Measurements from ENCODE around the gene SIAH3.

The SIAH3 gene

DNA sequence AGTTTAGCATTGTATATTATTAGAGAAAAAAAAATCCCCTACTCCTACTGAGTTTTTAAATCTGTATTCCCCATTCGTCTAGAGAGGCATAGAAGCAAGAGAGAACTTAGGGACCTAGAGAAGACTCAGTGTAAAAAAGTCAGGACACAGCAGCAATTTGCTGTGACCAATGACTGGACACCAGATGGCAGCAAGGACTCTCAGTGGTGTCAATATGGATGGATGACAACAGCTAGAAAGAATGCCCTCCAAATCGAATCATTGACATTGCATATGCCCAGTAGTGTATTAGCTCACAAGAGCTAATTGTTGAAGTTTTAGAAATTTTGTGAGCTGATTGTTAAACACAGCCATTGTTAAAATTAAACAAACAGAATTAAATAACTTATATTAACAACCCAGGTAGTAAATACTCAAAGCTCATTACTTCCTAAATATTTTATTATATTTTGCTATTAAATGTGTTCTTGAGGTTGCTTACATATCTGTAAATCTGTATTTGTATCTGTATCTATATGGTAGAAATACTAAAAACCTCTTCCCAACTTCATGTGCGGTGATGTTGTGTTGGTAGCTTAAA, 43.9 kb downstream of the SIAH3 start:
- Histone ChIP-seq H3K4me1 (ENCODE audit: control insufficient read depth, insufficient read depth, low read length, unreplicated experiment) (no peaks in the 10 kb centered on the region), H3K27ac (ENCODE audit: low read depth, low read length) (no peak overlapping the region)

DNA sequence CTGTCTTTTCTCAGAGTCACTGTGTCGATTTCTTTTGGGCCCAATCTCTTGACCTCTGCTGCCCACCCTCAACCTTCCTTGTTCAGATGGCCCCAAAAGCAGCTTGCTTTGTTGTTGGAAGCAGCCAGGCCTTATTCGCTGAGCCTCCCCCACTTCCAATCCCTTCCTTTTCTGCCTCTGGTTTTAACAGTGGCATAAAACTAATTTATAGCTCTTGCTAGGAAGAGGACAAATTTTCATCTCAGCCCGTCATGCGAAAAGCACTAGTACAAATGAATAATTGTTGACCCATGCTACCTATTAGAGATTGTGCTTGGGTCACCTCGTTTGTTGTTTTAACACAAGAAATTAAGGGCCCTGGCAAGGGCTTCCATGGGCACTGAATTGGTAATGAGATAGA, 51.1 kb downstream of the SIAH3 start:
- Histone ChIP-seq H3K4me3 (ENCODE audit: low read depth, low read length) (no peak overlapping the region), H3K27me3 (ENCODE audit: insufficient read depth, low read length) (peaks cover 62% of the 10 kb centered on the region), H2AFZ (ENCODE audit: low read length, unreplicated experiment) (no peak overlapping the region), H3K36me3 (ENCODE audit: insufficient read depth, low read length) (no peaks in the 10 kb centered on the region), H3K4me1 (ENCODE audit: control insufficient read depth, insufficient read depth, low read length, unreplicated experiment) (no peaks in the 10 kb centered on the region), H3K27ac (ENCODE audit: low read depth, low read length) (no peak overlapping the region), H3K79me2 (ENCODE audit: control insufficient read depth, insufficient read depth, low read length, unreplicated experiment) (no peaks in the 10 kb centered on the region)

More for the DNA sequence above, 43.9 kb downstream of the SIAH3 start:
- Histone ChIP-seq H2AFZ (ENCODE audit: low read length, unreplicated experiment) (no peak overlapping the region), H3K27me3 (ENCODE audit: insufficient read depth, low read length) (peaks cover 29% of the 10 kb centered on the region), H3K36me3 (ENCODE audit: insufficient read depth, low read length) (no peaks in the 10 kb centered on the region), H3K4me3 (ENCODE audit: low read depth, low read length) (no peak overlapping the region), H3K79me2 (ENCODE audit: control insufficient read depth, insufficient read depth, low read length, unreplicated experiment) (no peaks in the 10 kb centered on the region)

DNA sequence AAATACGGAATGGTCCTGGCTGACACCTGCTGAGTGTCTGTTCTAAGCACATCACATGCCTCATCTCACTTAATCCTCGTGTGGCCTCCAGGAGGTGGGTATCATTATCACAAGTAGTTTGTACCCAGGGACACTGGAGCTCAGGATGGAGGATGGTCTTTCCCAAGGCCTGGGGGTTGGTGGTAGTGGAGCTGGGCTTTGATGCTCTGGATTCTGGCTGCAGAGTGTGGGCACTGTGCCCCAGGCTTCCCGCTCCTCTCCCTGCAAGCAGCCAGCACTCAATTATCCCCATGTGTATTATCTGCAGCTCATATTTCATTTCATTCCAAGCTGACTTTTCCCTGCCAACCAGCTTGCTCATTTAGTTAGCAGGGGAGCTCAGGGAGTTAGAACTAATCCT, 52.1 kb downstream of the SIAH3 start:
- Histone ChIP-seq H3K4me1 (ENCODE audit: control insufficient read depth, insufficient read depth, low read length, unreplicated experiment) (no peaks in the 10 kb centered on the region), H3K79me2 (ENCODE audit: control insufficient read depth, insufficient read depth, low read length, unreplicated experiment) (no peaks in the 10 kb centered on the region), H3K4me3 (ENCODE audit: low read depth, low read length) (no peak overlapping the region), H3K27me3 (ENCODE audit: insufficient read depth, low read length) (peaks cover 60% of the 10 kb centered on the region), H3K27ac (ENCODE audit: low read depth, low read length) (no peak overlapping the region), H2AFZ (ENCODE audit: low read length, unreplicated experiment) (no peak overlapping the region), H3K36me3 (ENCODE audit: insufficient read depth, low read length) (no peaks in the 10 kb centered on the region)

DNA sequence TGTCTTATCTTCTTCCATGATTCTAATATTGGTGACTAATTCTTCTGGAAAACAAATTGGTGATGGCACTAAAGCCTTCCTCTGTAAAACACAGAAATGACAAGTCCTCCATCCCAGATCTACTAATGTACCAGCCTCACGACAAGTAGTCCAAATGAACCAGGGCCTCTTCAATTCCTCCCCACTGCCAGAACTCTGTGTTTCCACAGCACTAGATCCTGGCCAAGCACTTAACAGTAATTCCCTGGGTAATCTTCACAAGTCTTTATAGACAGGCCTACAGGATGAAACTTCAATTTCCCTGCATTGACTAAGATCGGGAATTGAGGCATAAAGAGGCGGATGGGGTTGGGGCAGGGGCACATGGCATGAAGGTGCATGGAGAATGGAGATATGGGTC, 52.7 kb downstream of the SIAH3 start:
- H3K36me3 ChIP-seq (ENCODE audit: insufficient read depth, low read length) = no peaks in the 10 kb centered on the region
- H3K4me3 ChIP-seq (ENCODE audit: low read depth, low read length) = no peak overlapping the region
- no peaks in the 10 kb centered on the region for H3K4me1 ChIP-seq (ENCODE audit: control insufficient read depth, insufficient read depth, low read length, unreplicated experiment)
- H3K79me2 ChIP-seq (ENCODE audit: control insufficient read depth, insufficient read depth, low read length, unreplicated experiment) = no peaks in the 10 kb centered on the region
- H3K27ac ChIP-seq (ENCODE audit: low read depth, low read length) = no peak overlapping the region
- peaks cover 60% of the 10 kb centered on the region for H3K27me3 ChIP-seq (ENCODE audit: insufficient read depth, low read length)
- no peak overlapping the region for H2AFZ ChIP-seq (ENCODE audit: low read length, unreplicated experiment)

DNA sequence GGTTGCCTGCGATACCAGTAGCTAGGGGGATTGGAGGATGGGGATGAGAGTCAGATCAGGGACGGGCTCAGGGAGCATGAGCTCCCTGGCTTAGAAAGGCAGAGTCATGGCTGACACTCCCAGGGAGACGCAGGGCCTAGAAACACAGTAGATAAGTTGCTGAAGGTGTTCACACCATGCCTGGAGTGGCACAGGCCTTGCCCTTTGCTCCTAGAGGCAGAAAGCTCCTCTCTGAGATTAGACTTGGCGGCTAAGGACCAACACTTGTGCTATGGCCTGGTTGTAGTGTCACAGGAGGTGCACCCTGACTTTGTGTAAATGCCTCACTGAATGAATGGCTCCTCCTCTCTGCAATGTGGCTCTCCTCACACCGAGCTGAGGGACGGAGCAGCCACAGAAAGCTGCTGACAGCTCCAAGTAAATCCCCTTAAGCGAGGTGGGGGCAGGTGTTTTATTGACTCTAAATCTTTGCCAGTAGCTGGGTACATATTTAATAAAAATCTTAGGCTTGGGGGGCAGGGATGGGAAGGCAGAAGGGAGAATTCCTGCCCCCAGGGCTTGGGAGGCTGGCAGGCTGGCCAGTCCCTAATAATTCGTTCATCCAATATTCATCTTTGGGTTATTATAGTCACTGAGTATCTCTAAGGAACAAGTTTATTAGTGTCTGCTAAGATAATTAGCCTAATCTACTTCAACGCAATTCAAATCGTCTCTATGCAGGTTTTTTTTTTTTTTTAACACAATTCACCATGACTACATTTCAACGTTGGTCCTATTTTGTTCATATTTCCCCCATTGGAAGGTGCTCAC, 54.9 kb downstream of the SIAH3 start:
- Histone ChIP-seq H3K27me3 (ENCODE audit: insufficient read depth, low read length) (peaks cover 72% of the 10 kb centered on the region), H3K27ac (ENCODE audit: low read depth, low read length) (no peak overlapping the region), H3K79me2 (ENCODE audit: control insufficient read depth, insufficient read depth, low read length, unreplicated experiment) (no peaks in the 10 kb centered on the region), H2AFZ (ENCODE audit: low read length, unreplicated experiment) (no peak overlapping the region), H3K4me3 (ENCODE audit: low read depth, low read length) (no peak overlapping the region), H3K4me1 (ENCODE audit: control insufficient read depth, insufficient read depth, low read length, unreplicated experiment) (no peaks in the 10 kb centered on the region), H3K36me3 (ENCODE audit: insufficient read depth, low read length) (no peaks in the 10 kb centered on the region)

DNA sequence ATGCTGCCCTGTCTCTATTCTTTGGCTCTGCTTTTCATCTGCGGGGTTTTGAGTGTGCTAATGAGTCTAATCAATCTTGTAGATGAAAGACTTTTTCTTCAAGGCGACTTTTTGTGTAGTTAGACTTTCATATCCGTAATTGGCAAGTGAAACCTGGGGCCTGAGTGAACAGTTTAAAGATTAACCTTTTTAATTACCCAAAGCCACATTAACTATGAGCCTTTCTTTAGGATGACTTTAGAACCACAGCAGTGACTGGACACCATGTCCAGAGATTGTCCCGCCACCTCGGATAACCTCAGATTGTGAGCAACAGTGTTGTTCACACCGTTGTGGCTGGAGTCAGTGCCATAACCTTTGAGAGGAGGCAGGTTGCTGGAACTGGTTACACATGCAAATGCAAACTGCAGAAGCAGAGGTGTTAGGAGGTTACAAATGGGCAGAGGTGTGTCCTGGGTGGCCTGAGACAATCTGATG, 58.7 kb downstream of the SIAH3 start:
- Histone ChIP-seq H3K4me3 (ENCODE audit: low read depth, low read length) (no peak overlapping the region), H3K4me1 (ENCODE audit: control insufficient read depth, insufficient read depth, low read length, unreplicated experiment) (no peaks in the 10 kb centered on the region), H3K36me3 (ENCODE audit: insufficient read depth, low read length) (no peaks in the 10 kb centered on the region), H3K27me3 (ENCODE audit: insufficient read depth, low read length) (peaks cover 81% of the 10 kb centered on the region), H2AFZ (ENCODE audit: low read length, unreplicated experiment) (no peak overlapping the region), H3K79me2 (ENCODE audit: control insufficient read depth, insufficient read depth, low read length, unreplicated experiment) (no peaks in the 10 kb centered on the region), H3K27ac (ENCODE audit: low read depth, low read length) (no peak overlapping the region)

DNA sequence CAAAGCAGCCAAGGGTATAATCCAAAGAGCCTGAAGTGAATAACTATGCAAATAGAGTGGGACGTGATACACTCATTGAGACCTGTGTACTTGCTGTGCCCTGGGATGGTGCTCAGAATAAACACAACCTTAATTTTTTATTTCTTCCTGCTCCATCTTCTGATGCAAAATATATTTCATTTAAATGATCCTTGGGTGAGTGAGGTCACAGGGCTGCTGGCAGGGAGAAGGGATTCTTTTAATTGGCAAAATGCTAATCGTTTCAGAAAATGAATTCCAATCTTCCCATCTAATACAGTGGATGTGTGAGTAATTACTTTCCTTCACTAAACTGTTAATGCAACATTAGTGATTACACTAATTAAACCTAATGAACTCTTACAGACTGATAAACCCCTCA, 63.5 kb downstream of the SIAH3 start:
- no peaks in the 10 kb centered on the region for H3K4me1 ChIP-seq (ENCODE audit: control insufficient read depth, insufficient read depth, low read length, unreplicated experiment)
- H3K4me3 ChIP-seq (ENCODE audit: low read depth, low read length) = no peak overlapping the region
- no peaks in the 10 kb centered on the region for H3K36me3 ChIP-seq (ENCODE audit: insufficient read depth, low read length)
- H3K27ac ChIP-seq (ENCODE audit: low read depth, low read length) = no peak overlapping the region
- peaks cover 58% of the 10 kb centered on the region for H3K27me3 ChIP-seq (ENCODE audit: insufficient read depth, low read length)
- H2AFZ ChIP-seq (ENCODE audit: low read length, unreplicated experiment) = no peak overlapping the region
- no peaks in the 10 kb centered on the region for H3K79me2 ChIP-seq (ENCODE audit: control insufficient read depth, insufficient read depth, low read length, unreplicated experiment)

DNA sequence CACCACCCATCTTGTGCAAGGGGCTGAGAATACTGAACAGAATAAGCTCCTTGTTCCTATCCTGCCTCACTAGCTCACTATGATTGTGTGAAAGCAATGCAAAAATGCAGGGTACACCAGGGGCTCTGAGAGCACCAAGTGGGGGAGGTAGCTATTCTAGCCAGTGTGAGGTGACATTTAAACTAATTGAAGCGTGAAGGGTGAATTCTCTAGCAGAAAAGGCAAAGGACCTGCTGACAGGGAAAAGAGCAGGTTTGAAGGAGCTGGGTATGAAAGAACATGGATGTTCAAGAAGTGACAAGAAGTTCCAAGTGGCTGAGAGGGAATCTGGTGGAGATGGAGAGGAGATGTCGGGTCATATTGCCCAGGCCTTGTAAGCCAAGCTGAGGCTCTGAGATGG, 64.2 kb downstream of the SIAH3 start:
- Histone ChIP-seq H3K4me3 (ENCODE audit: low read depth, low read length) (no peak overlapping the region), H3K36me3 (ENCODE audit: insufficient read depth, low read length) (no peaks in the 10 kb centered on the region), H3K27ac (ENCODE audit: low read depth, low read length) (no peak overlapping the region), H3K4me1 (ENCODE audit: control insufficient read depth, insufficient read depth, low read length, unreplicated experiment) (no peaks in the 10 kb centered on the region), H3K79me2 (ENCODE audit: control insufficient read depth, insufficient read depth, low read length, unreplicated experiment) (no peaks in the 10 kb centered on the region), H2AFZ (ENCODE audit: low read length, unreplicated experiment) (no peak overlapping the region), H3K27me3 (ENCODE audit: insufficient read depth, low read length) (peaks cover 53% of the 10 kb centered on the region)

DNA sequence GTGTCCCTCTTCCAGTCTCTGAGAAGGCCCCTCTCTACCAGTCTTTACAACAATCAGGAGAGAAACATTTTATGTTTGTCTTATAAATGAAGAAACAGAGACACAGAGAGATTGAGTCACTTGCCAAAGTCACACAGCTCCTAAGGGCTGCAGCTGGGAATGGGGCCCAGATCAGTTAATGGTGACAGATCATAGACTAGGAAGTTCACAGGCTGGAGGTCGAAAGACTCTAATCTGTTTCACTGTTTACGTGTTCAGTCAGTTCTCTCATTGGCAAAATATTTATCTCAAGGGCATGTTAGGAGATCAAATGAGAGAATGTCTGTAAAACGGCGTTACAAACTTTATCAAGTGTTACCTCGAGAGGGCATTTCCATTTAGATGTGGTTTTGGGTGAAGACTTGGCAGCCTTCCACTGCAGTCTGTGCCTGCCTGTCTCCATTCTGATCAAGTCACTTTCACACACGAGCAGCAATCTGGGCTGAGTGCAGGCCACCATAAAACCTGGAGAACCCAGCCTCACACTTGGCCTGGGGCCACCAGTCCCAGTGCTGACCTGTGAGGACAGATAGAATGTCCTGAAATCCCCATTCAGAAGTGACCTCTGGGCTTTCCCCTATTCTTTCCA, 65.1 kb downstream of the SIAH3 start:
- Histone ChIP-seq H3K4me3 (ENCODE audit: low read depth, low read length) (no peak overlapping the region), H3K27ac (ENCODE audit: low read depth, low read length) (no peak overlapping the region), H3K4me1 (ENCODE audit: control insufficient read depth, insufficient read depth, low read length, unreplicated experiment) (no peaks in the 10 kb centered on the region), H3K36me3 (ENCODE audit: insufficient read depth, low read length) (no peaks in the 10 kb centered on the region), H2AFZ (ENCODE audit: low read length, unreplicated experiment) (no peak overlapping the region), H3K79me2 (ENCODE audit: control insufficient read depth, insufficient read depth, low read length, unreplicated experiment) (no peaks in the 10 kb centered on the region), H3K27me3 (ENCODE audit: insufficient read depth, low read length) (peaks cover 50% of the 10 kb centered on the region)

DNA sequence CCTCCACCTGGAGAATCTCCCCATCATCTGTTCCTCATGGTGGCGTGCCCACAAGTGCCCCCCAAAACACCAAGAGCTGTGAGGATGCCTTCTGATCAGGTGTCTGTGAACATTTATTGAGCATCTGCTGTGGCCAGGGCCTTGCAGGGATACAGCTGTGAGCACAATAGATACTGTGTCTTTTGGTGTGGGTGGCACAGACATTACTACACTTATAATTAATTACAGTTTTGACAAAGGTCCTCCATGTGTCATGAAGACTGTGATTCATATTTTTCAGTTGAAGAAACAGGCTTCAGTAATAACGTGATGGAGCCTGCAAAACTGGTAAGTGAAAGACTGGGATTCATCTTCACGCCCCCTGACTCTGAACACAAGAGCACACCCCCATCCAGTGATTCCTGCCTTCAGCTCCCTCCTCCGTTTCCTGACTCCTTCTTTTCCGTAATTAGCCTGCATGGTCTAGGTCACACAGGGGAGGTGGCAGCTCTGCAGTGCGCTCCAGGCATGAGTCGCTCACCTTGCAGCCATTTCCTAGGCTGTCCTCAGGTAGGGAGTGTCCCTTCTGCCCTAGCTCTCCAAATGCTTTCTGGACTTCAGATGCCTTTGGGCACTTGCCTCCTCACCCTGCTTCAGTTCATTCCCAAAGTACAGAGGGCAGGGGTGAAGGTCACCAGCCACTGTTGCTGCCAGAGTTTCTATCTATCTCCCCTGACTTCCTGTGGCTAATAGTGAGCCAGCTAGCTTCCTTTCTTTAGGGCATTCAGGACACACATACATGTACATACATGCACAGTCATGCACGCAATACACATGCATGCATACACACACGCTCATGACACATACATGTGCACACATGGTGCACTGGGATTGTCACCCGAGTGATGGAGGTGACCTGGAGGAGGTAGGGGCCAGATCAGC, 66.5 kb downstream of the SIAH3 start:
- H3K27ac ChIP-seq (ENCODE audit: low read depth, low read length) = no peak overlapping the region
- no peaks in the 10 kb centered on the region for H3K36me3 ChIP-seq (ENCODE audit: insufficient read depth, low read length)
- peaks cover 37% of the 10 kb centered on the region for H3K27me3 ChIP-seq (ENCODE audit: insufficient read depth, low read length)
- no peak overlapping the region for H2AFZ ChIP-seq (ENCODE audit: low read length, unreplicated experiment)
- no peaks in the 10 kb centered on the region for H3K4me1 ChIP-seq (ENCODE audit: control insufficient read depth, insufficient read depth, low read length, unreplicated experiment)
- H3K79me2 ChIP-seq (ENCODE audit: control insufficient read depth, insufficient read depth, low read length, unreplicated experiment) = no peaks in the 10 kb centered on the region
- no peak overlapping the region for H3K4me3 ChIP-seq (ENCODE audit: low read depth, low read length)

All from ACC112 (cell line).